IMR-90 (cell line): ENCODE measurements around the gene TENM4. TPM values are rescaled to one million over a fixed set of nuclear protein-coding genes. Genes with fewer than 3 reads are reported as not detected.

Source experiments
- ATAC-seq: fragments of 200-7000 bp; cut with Tn5 transposase; 2 replicates; pipeline ENCODE4 v1.9.1; 2020; ENCODE audit warnings: low read depth, mild to moderate bottlenecking, moderate library complexity
- BruUV-seq: library from RNA; stranded (reverse); fragments of 400-500 nt; replicated peaks from 2 replicates; lab custom pipeline; 2021; lab: Mats Ljungman, UMichigan
- CTCF ChIA-PET: fragments of 300-600 bp; formaldehyde crosslinking; extraction: SDS; loops from one replicate; lab custom pipeline; 2021; ENCODE audit warnings: antibody characterized with exemption; lab: Yijun Ruan, JAX
- POLR2A ChIA-PET: fragments of 300-600 bp; sonication (Branson Sonifier 250); formaldehyde crosslinking; loops from one replicate; lab custom pipeline; 2022; ENCODE audit warnings: antibody characterized with exemption; ENCODE audit not compliant: unreplicated experiment; lab: Charles Lee
- DNase-seq: peaks from one replicate; pipeline ENCODE4 v3.0.0; 2013
- H2AFZ ChIP-seq: replicated peaks from 2 replicates; pipeline ENCODE3; 2013; ENCODE audit warnings: low read length, mild to moderate bottlenecking; ENCODE audit not compliant: poor library complexity
- H2AK5ac ChIP-seq: 2 replicates; pipeline ENCODE4 v1.6.1; 2013; ENCODE audit warnings: low read depth, low read length, inconsistent platforms
- H2AK9ac ChIP-seq: replicated peaks from 2 replicates; pipeline ENCODE3; 2013; ENCODE audit warnings: mild to moderate bottlenecking, low read depth, low read length, moderate library complexity; ENCODE audit not compliant: poor library complexity
- H2BK120ac ChIP-seq: 2 replicates; pipeline ENCODE4 v1.6.1; 2013; ENCODE audit warnings: low read depth, low read length, inconsistent platforms
- H2BK15ac ChIP-seq: 3 replicates; pipeline ENCODE4 v1.6.1; 2013; ENCODE audit warnings: low read depth, low read length, inconsistent platforms
- H2BK20ac ChIP-seq: 2 replicates; pipeline ENCODE4 v1.6.1; 2013; ENCODE audit warnings: low read depth, mild to moderate bottlenecking, inconsistent platforms, low read length, moderate library complexity
- H2BK5ac ChIP-seq: 2 replicates; pipeline ENCODE4 v1.6.1; 2013; ENCODE audit warnings: mild to moderate bottlenecking, low read depth, low read length, inconsistent platforms; ENCODE audit not compliant: poor library complexity, severe bottlenecking
- H3K14ac ChIP-seq: replicated peaks from 2 replicates; pipeline ENCODE4 v1.6.1; 2013; ENCODE audit warnings: low read depth, low read length, inconsistent platforms
- H3K18ac ChIP-seq: 2 replicates; pipeline ENCODE4 v1.6.1; 2013; ENCODE audit warnings: low read depth, low read length, control low read depth
- H3K23ac ChIP-seq: 2 replicates; pipeline ENCODE4 v1.6.1; 2013; ENCODE audit warnings: low read depth, low read length, inconsistent platforms
- H3K27ac ChIP-seq: 2 replicates; pipeline ENCODE4 v1.5.1; 2013; ENCODE audit warnings: mild to moderate bottlenecking, control low read depth, low read length; ENCODE audit not compliant: insufficient read depth
- H3K27me3 ChIP-seq: 2 replicates; pipeline ENCODE4 v1.6.1; 2013; ENCODE audit warnings: low read length; ENCODE audit not compliant: control insufficient read depth, insufficient read depth
- H3K36me3 ChIP-seq: 2 replicates; pipeline ENCODE4 v1.6.1; 2013; ENCODE audit warnings: low read length, mixed read lengths; ENCODE audit not compliant: control insufficient read depth, insufficient read depth
- H3K4ac ChIP-seq: 2 replicates; pipeline ENCODE4 v1.6.1; 2013; ENCODE audit warnings: low read depth, low read length, inconsistent platforms
- H3K4me1 ChIP-seq: 2 replicates; pipeline ENCODE4 v1.6.1; 2013; ENCODE audit warnings: low read length, mixed read lengths; ENCODE audit not compliant: control insufficient read depth, insufficient read depth
- H3K4me2 ChIP-seq: 2 replicates; pipeline ENCODE4 v1.6.1; 2013; ENCODE audit warnings: low read depth, mild to moderate bottlenecking, control low read depth, low read length, moderate library complexity
- H3K4me3 ChIP-seq: 2 replicates; pipeline ENCODE4 v1.5.1; 2013; ENCODE audit warnings: low read depth, mild to moderate bottlenecking, control low read depth, low read length, moderate library complexity; ENCODE audit not compliant: insufficient read depth
- H3K56ac ChIP-seq: 2 replicates; pipeline ENCODE4 v1.6.1; 2013; ENCODE audit warnings: low read length, inconsistent platforms; ENCODE audit not compliant: insufficient read depth; ENCODE audit errors: extremely low read depth
- H3K79me1 ChIP-seq, 2 experiments: 2 replicates each; pipeline ENCODE4 v1.6.1; 2013; ENCODE audit warnings: low read length in 2 of 2, inconsistent platforms in 1 of 2, low read depth in 1 of 2
- H3K9ac ChIP-seq: 2 replicates; pipeline ENCODE4 v1.6.1; 2013; ENCODE audit warnings: low read depth, low read length, control low read depth
- H3K9me1 ChIP-seq: 2 replicates; pipeline ENCODE4 v1.6.1; 2013; ENCODE audit warnings: low read length, inconsistent platforms; ENCODE audit not compliant: insufficient read depth
- H3K9me3 ChIP-seq: 2 replicates; pipeline ENCODE4 v1.6.1; 2013; ENCODE audit warnings: low read length; ENCODE audit not compliant: control insufficient read depth, insufficient read depth
- H4K20me1 ChIP-seq: 2 replicates; pipeline ENCODE4 v1.6.1; 2013; ENCODE audit warnings: low read length, inconsistent platforms; ENCODE audit not compliant: insufficient read depth
- H4K5ac ChIP-seq: 2 replicates; pipeline ENCODE4 v1.6.1; 2013; ENCODE audit warnings: mild to moderate bottlenecking, low read depth, low read length, control low read depth
- H4K8ac ChIP-seq, 2 experiments: 2 replicates each; pipeline ENCODE4 v1.6.1; 2013; ENCODE audit warnings: low read depth in 2 of 2, low read length in 2 of 2, control low read depth in 1 of 2, inconsistent platforms in 1 of 2
- H4K91ac ChIP-seq: 2 replicates; pipeline ENCODE4 v1.6.1; 2013; ENCODE audit warnings: low read depth, low read length, inconsistent platforms; ENCODE audit not compliant: insufficient read depth
- BHLHE40 ChIP-seq: fragments of 150-350 bp; IDR thresholded peaks from 2 replicates; pipeline ENCODE4 v1.6.1; 2016; ENCODE audit warnings: mild to moderate bottlenecking, low read depth, low read length
- CHD1 ChIP-seq: IDR thresholded peaks from 2 replicates; pipeline ENCODE4 v1.6.1; 2012; ENCODE audit warnings: low read depth, low read length, improper control_type of control experiment
- CTCF ChIP-seq: conservative IDR thresholded peaks from 2 replicates; pipeline ENCODE4 v1.5.1; 2012; ENCODE audit warnings: mild to moderate bottlenecking, low read depth, low read length, improper control_type of control experiment
- ELK1 ChIP-seq: fragments of 150-350 bp; IDR thresholded peaks from 2 replicates; pipeline ENCODE4 v1.6.1; 2016; ENCODE audit warnings: low read depth, mild to moderate bottlenecking, low read length, moderate library complexity, borderline replicate concordance
- MAFK ChIP-seq: IDR thresholded peaks from 2 replicates; pipeline ENCODE4 v1.6.1; 2012; ENCODE audit warnings: low read depth, low read length, improper control_type of control experiment
- MAZ ChIP-seq: IDR thresholded peaks from 2 replicates; pipeline ENCODE4 v1.6.1; 2012; ENCODE audit warnings: low read depth, mild to moderate bottlenecking, low read length, improper control_type of control experiment, moderate library complexity, borderline replicate concordance
- MXI1 ChIP-seq: IDR thresholded peaks from 2 replicates; pipeline ENCODE4 v1.6.1; 2012; ENCODE audit warnings: low read depth, mild to moderate bottlenecking, low read length, moderate library complexity, borderline replicate concordance
- NFE2L2 ChIP-seq: fragments of 150-350 bp; IDR thresholded peaks from 2 replicates; pipeline ENCODE4 v1.6.1; 2016; ENCODE audit warnings: low read depth, mild to moderate bottlenecking, low read length
- RAD21 ChIP-seq: IDR thresholded peaks from 2 replicates; pipeline ENCODE4 v1.6.1; 2012; ENCODE audit warnings: low read length, improper control_type of control experiment
- RCOR1 ChIP-seq: IDR thresholded peaks from 2 replicates; pipeline ENCODE4 v1.6.1; 2012; ENCODE audit warnings: mild to moderate bottlenecking, low read length, improper control_type of control experiment; ENCODE audit not compliant: insufficient replicate concordance
- RFX5 ChIP-seq: IDR thresholded peaks from 2 replicates; pipeline ENCODE4 v1.8.0; 2012; ENCODE audit warnings: low read depth, mild to moderate bottlenecking, low read length, moderate library complexity
- SMC3 ChIP-seq: fragments of 150-350 bp; IDR thresholded peaks from 2 replicates; pipeline ENCODE4 v1.6.1; 2016; ENCODE audit warnings: low read depth, mild to moderate bottlenecking, antibody characterized with exemption, low read length, moderate library complexity
- USF2 ChIP-seq: fragments of 150-350 bp; IDR thresholded peaks from 2 replicates; pipeline ENCODE4 v1.6.1; 2017; ENCODE audit warnings: mild to moderate bottlenecking, antibody characterized with exemption, low read length, low read depth
- WGBS, 2 experiments: methylation state at CpG; one replicate each; pipeline versions ENCODE4 v1.1.5 to v1.1.7; 2013; ENCODE audit warnings: missing lambda C conversion rate in 2 of 2; ENCODE audit not compliant: insufficient read length in 1 of 2; ENCODE audit errors: extremely low coverage in 2 of 2; 5-methylcytosine and 5-hydroxymethylcytosine counted together
- dilution Hi-C: fragments of 300-500 bp; cut with HindIII; formaldehyde crosslinking; loops from one replicate; pipeline ENCODE4 v1.14.3; 2018; ENCODE audit warnings: low sequenced_read_pairs; ENCODE audit not compliant: unreplicated experiment
- in situ Hi-C: fragments of 300-500 bp; cut with MboI; formaldehyde crosslinking; loops from 3 replicates; pipeline ENCODE4 v1.14.3; 2019; ENCODE audit warnings: low sequenced_read_pairs, inconsistent platforms, mixed read lengths
- intact Hi-C: fragments of 100-400 bp; cut with micrococcal nuclease; formaldehyde crosslinking; loops from 2 replicates; pipeline ENCODE4 v1.10.0; 2022
- polyA plus RNA-seq, 3 experiments: library from polyadenylated mRNA; depleted of rRNA; stranded (reverse); fragments of >200 nt; gene quantifications; 2 replicates each; pipeline ENCODE4 v1.2.3, GENCODE V29; 2012; ENCODE audit warnings: low replicate concordance in 1 of 3
- total RNA-seq: library from RNA; depleted of rRNA; stranded (reverse); fragments of >200 nt; gene quantifications from 2 replicates; pipeline ENCODE4 v1.2.3, GENCODE V29; 2012

The TENM4 gene
- total and polyA plus RNA-seq, 2 of the 4 experiments (the other 2 are of a cell fraction): 7.4 to 9.0 TPM

GRCh38 chr11:78787696-78788095 is 653.1 kb downstream of the TENM4 start:
- dilution Hi-C loops: no loop called here
- no peak overlapping the region for H3K14ac ChIP-seq
- H2AK5ac ChIP-seq: peak overlapping the region; percentile 23; the same call in 1 of the 2 replicates
- no peak overlapping the region for H3K4me3 ChIP-seq
- DNase-seq: no peak
- H2BK5ac ChIP-seq: no peak overlapping the region
- no peaks in the 10 kb centered on the region for H3K27me3 ChIP-seq
- H3K4me1 ChIP-seq: peaks cover 44% of the 10 kb centered on the region
- peak overlapping the region; percentile 71; the same call in 1 of the 2 replicates for H2BK20ac ChIP-seq
- no peak overlapping the region for H2AFZ ChIP-seq
- no peak overlapping the region for H3K56ac ChIP-seq
- H3K4ac ChIP-seq: peak overlapping the region; percentile 87; the same call in 1 of the 2 replicates
- ATAC-seq: no peak
- no peaks in the 10 kb centered on the region for H3K79me1 ChIP-seq
- WGBS, 2 experiments: no CpG with 5 or more reads among the region's 3 CpGs
- H3K18ac ChIP-seq: peak overlapping the region; percentile 14; the same call in 1 of the 2 replicates
- BruUV-seq: no TSS peak
- no peak overlapping the region for H3K9ac ChIP-seq
- H3K9me1 ChIP-seq: peaks cover 32% of the 10 kb centered on the region
- TF ChIP-seq CTCF (no peak), USF2 (no peak), SMC3 (no peak), MXI1 (no peak), RAD21 (no peak), BHLHE40 (no peak), MAFK (no peak), MAZ (no peak), RFX5 (no peak), RCOR1 (no peak), CHD1 (no peak), ELK1 (no peak), NFE2L2 (no peak)
- peak overlapping the region; percentile 31; the same call in 1 of the 3 replicates for H2BK15ac ChIP-seq
- no peak overlapping the region for H4K8ac ChIP-seq
- no peaks in the 10 kb centered on the region for H3K9me3 ChIP-seq
- H3K36me3 ChIP-seq: peaks cover 4% of the 10 kb centered on the region; the same call in 1 of the 2 replicates
- peak overlapping the region; percentile 22; the same call in 1 of the 2 replicates for H4K91ac ChIP-seq
- ChIA-PET CTCF (interaction anchor here (0.9 kb wide), 1 partner anchor 142 kb away, joined by 3 read pairs; no protein-coding TSS in a partner anchor), POLR2A (no interaction called here)
- H4K5ac ChIP-seq: peak overlapping the region; percentile 2; the same call in 1 of the 2 replicates
- H4K20me1 ChIP-seq: no peaks in the 10 kb centered on the region
- peak overlapping the region; percentile 39; the same call in 1 of the 2 replicates for H2BK120ac ChIP-seq
- intact Hi-C loops: no loop called here
- H2AK9ac ChIP-seq: no peak overlapping the region
- H3K27ac ChIP-seq: peak overlapping the region; percentile 23; the same call in 1 of the 2 replicates
- in situ Hi-C loops: no loop called here
- no peak overlapping the region for H3K23ac ChIP-seq
- no peak overlapping the region for H3K4me2 ChIP-seq
